Left ventricle myocardium inferior (tissue), 1 donor: ENCODE measurements around the gene ZBED3. TPM values are rescaled to one million over a fixed set of nuclear protein-coding genes. Genes with fewer than 3 reads are reported as not detected.

Experiments
- DNase-seq: peaks from one replicate; pipeline ENCODE4 v3.0.0-alpha.2; 2020
- H3K27ac ChIP-seq: fragments of 200-600 bp; replicated peaks from 2 replicates; pipeline ENCODE4 v1.8.0; 2021
- H3K27me3 ChIP-seq: fragments of 200-600 bp; 2 replicates; pipeline ENCODE4 v1.8.0; 2021; ENCODE audit warnings: low read depth
- H3K36me3 ChIP-seq: fragments of 200-600 bp; 2 replicates; pipeline ENCODE4 v1.8.0; 2021
- H3K4me1 ChIP-seq: fragments of 200-600 bp; 2 replicates; pipeline ENCODE4 v1.8.0; 2021
- H3K4me3 ChIP-seq: fragments of 200-600 bp; 2 replicates; pipeline ENCODE4 v1.8.0; 2021; ENCODE audit warnings: mild to moderate bottlenecking, moderate library complexity
- H3K9me3 ChIP-seq: fragments of 200-600 bp; replicated peaks from 2 replicates; pipeline ENCODE4 v1.8.0; 2021
- intact Hi-C: fragments of 100-400 bp; cut with micrococcal nuclease; formaldehyde crosslinking; loops from one replicate; pipeline ENCODE4 v1.11.0; 2022
- total RNA-seq: library from RNA; stranded (reverse); fragmentation: NEBNext Ultra II Directional; extraction: Animal tissue kit (Norgen Biotek cat#: 25700); gene quantifications from one replicate; pipeline ENCODE4 v1.2.1, GENCODE V29; 2021
- TF ChIP-seq, protein P1 (sequence below): fragments of 200-600 bp; IDR thresholded peaks from 2 replicates; pipeline ENCODE4 v1.8.0; 2021; ENCODE audit warnings: antibody characterized with exemption, mild to moderate bottlenecking, borderline replicate concordance
- donor health status: DM: no; HTN: yes; CAD: no; lungs with severe emphysema.

ZBED3 gene
- total RNA-seq, 1 donor from 2014 or later, result 7.8 TPM

DNA sequence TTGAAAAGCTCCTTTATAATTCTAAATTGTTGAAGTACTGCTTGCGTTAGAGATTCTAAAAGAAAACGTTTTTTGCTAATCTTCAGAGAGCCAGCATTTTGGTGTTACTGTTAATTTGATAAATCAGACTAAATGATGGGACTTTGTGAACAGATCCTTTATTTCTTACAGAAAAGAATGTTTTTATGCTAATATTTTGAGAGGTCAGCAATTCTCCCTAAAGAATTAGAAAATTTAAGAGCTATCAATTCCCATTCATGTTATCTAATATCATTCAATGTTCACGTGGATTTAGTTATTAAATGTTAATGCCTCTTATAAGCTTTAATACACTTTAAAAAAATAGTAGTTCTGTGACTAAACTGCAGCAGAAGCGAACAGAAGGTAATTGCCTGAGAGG, 54.5 kb downstream of the ZBED3 start:
- intact Hi-C loops, result no loop called here
- Histone ChIP-seq H3K36me3 (peaks cover 33% of the 10 kb centered on the region), H3K9me3 (no peaks in the 10 kb centered on the region), H3K27me3 (no peaks in the 10 kb centered on the region), H3K27ac (no peak overlapping the region), H3K4me1 (peaks cover 27% of the 10 kb centered on the region), H3K4me3 (no peak overlapping the region)
- DNase-seq, result no peak
- TF ChIP-seq, protein P1, sequence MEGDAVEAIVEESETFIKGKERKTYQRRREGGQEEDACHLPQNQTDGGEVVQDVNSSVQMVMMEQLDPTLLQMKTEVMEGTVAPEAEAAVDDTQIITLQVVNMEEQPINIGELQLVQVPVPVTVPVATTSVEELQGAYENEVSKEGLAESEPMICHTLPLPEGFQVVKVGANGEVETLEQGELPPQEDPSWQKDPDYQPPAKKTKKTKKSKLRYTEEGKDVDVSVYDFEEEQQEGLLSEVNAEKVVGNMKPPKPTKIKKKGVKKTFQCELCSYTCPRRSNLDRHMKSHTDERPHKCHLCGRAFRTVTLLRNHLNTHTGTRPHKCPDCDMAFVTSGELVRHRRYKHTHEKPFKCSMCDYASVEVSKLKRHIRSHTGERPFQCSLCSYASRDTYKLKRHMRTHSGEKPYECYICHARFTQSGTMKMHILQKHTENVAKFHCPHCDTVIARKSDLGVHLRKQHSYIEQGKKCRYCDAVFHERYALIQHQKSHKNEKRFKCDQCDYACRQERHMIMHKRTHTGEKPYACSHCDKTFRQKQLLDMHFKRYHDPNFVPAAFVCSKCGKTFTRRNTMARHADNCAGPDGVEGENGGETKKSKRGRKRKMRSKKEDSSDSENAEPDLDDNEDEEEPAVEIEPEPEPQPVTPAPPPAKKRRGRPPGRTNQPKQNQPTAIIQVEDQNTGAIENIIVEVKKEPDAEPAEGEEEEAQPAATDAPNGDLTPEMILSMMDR, result no peak

DNA sequence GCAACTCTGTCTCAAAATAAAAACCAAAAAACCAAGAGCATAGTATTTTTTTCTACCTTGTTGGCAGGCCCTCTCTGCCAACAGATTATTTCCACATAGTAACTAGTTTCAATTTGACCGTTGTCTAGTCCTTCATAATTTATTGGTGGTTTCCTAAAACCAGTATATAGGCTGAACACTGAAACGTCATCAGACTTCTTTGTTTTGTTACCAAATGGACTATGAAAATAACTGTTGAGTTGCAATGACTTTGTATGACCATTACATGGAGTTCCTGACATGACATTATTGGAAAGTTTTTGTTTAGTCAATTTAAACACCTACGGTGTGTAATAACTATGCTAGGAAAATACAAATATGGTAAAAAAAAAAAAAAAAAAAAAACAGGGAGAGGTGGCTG, 55.2 kb downstream of the ZBED3 start:
- Histone ChIP-seq H3K27me3 (no peaks in the 10 kb centered on the region), H3K4me1 (peaks cover 27% of the 10 kb centered on the region), H3K4me3 (peak overlapping the region; percentile 91), H3K9me3 (no peaks in the 10 kb centered on the region), H3K27ac (no peak overlapping the region), H3K36me3 (peaks cover 26% of the 10 kb centered on the region)
- intact Hi-C loops, result no loop called here
- TF ChIP-seq, protein P1, result no peak
- DNase-seq, result no peak

DNA sequence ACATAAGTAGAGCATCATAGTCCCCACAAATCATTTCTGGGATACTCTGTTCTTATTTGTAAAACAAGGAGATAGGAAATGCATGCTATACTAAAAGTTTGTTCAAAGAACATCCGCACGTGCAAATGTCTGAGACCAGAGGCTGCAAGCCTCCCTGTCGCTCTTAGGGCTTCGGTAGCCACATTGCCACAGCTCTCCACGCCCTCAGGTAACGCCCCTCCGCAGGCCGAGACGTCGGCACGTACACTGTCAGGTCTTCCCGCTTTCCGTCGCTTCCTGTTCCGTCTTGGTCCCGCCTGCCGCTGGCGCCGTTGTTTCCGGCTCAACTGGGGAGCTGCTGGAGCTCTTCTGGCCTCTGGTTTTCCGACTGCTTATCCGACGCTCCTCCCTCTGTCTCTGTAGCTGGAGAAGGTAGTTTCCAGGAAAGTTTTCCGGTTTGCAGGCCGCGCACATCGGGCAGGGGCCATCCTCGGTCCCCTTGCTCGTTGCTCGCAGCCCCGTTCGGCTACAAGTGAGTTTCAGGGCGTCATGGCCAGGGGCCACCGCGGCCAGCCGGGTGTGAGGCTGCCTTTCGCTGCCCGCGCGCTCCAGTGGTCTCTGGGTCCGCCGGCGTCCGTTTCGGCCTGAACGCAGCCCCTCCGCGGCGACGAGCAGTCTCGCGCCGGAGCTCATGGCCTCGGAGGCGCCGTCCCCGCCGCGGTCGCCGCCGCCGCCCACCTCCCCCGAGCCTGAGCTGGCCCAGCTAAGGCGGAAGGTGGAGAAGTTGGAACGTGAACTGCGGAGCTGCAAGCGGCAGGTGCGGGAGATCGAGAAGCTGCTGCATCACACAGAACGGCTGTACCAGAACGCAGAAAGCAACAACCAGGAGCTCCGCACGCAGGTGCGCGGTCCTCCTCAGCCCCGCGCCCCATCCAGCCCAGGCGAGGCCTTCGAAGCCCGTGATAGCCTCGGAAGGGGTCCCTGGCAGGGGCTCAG, 56.7 kb downstream of the ZBED3 start, which contains the start of gene AGGF1:
Gene AGGF1 (plus strand): TSS at position 308 of the 975 bp plus-strand sequence. CDS start 363 bp downstream, at position 671.
- H3K36me3 ChIP-seq, result peaks cover 11% of the 10 kb centered on the region
- no peaks in the 10 kb centered on the region for H3K27me3 ChIP-seq
- H3K27ac ChIP-seq, result peak within 1 kb of the TSS; percentile 96
- peak; percentile 94 for DNase-seq
- peak within 1 kb of the TSS; percentile 91 for H3K4me3 ChIP-seq
- intact Hi-C loops, result no loop called here
- TF ChIP-seq, protein P1, result no peak
- H3K9me3 ChIP-seq, result no peaks in the 10 kb centered on the region
- H3K4me1 ChIP-seq, result peaks cover 27% of the 10 kb centered on the region

DNA sequence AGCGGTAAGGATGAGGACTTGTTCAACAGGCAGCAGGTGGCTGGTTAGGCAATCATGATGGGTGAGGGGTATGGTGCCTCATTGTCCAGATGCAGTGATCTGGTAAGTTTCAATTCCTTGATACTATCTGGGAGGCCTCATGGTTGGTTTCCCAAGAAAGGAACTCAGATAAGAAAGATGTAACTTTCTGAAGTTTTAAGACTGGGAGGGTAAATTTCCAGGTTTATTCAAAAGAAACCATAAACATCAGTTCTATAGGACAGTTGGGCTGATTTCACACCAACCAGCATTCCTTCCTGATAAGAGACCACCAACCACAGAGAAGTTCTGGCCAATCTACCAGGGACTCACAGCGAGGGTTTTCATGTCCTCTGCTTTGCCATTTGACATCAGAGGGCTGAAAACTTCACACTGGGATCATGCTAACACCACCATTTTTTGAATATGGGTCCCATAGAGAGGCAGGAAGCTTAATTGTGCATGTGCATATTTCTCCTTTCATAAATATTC, 57.7 kb downstream of the ZBED3 start:
- Histone ChIP-seq H3K4me3 (peak overlapping the region; percentile 91), H3K4me1 (peaks cover 27% of the 10 kb centered on the region), H3K27me3 (no peaks in the 10 kb centered on the region), H3K27ac (peak overlapping the region; percentile 96), H3K36me3 (peaks cover 3% of the 10 kb centered on the region), H3K9me3 (no peaks in the 10 kb centered on the region)
- TF ChIP-seq, protein P1, result no peak
- no peak for DNase-seq
- intact Hi-C loops, result no loop called here

DNA sequence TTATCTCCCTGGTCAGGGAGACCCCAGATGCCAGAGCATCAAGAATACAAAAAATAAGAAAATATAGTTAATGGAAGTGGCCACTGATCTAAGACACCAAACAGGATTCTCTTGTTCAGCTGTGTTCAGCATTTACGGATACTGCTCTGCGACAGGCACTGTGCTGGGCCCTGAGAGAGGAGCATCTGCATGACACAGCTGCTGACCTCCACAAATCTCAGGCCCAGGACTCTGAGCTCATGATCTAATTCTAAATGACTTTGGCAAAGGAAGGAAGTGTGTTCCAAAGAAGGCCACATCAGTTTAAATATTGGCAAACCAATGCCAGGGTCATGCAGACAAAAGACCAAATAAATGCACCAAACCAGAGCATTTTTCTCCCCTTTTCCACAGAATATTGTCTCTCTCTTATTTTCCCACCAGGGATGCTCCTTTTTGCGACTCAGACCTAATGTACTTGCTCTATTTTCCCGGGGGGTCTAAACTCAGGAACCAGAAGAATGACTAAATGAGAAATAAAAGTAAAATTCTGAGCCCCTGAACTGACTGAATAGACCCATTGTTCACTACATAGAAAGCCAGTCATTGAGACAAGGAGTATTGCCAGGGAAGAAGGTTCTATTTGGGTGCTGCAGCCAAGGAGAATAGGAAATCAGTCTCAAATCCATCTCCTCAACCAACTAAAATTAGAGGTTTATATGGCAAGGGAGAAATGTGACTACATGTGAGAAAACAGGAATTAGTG, 58.3 kb downstream of the ZBED3 start:
- no peaks in the 10 kb centered on the region for H3K27me3 ChIP-seq
- no peak overlapping the region for H3K27ac ChIP-seq
- TF ChIP-seq, protein P1, result no peak
- intact Hi-C loops, result no loop called here
- H3K4me1 ChIP-seq, result peaks cover 27% of the 10 kb centered on the region
- no peak for DNase-seq
- no peaks in the 10 kb centered on the region for H3K9me3 ChIP-seq
- H3K36me3 ChIP-seq, result no peaks in the 10 kb centered on the region
- H3K4me3 ChIP-seq, result no peak overlapping the region
